ENCODE data around the gene ANKRD27. TPM values are rescaled to one million over a fixed set of nuclear protein-coding genes. Genes with fewer than 3 reads are reported as not detected.
"Not testable (repeated sequence)": the region's sequence is repeated elsewhere in the genome, so short reads cannot be mapped to it uniquely, and the experiment has no call there.

Gene ANKRD27
- total RNA-seq, 4 donors from 2014 or later, result 26.4 to 36.2 (median 30.8) TPM

GRCh38 chr19:32717496-32717895 is 42.5 kb upstream of the ANKRD27 start:
- no peak overlapping the region for H3K27ac ChIP-seq
- TF ChIP-seq POLR2AphosphoS5 (IDR thresholded peaks at IDR 0.05) (no peak), POLR2A (IDR thresholded peaks at IDR 0.05) (no peak), EP300 (IDR thresholded peaks at IDR 0.05) (no peak), CTCF (IDR thresholded peaks at IDR 0.05) (no peak)
- H3K4me1 ChIP-seq, result peaks cover 5% of the 10 kb centered on the region
- H3K36me3 ChIP-seq, result peaks cover 25% of the 10 kb centered on the region
- WGBS, result 79% methylated on average over 5 of the region's 5 CpGs
- H3K27me3 ChIP-seq, result no peaks in the 10 kb centered on the region
- no peak for DNase-seq (ENCODE audit: low spot score in 2 of 2)
- H3K4me3 ChIP-seq, result no peak overlapping the region
- no peaks in the 10 kb centered on the region for H3K9me3 ChIP-seq

GRCh38 chr19:32716203-32716602 is 41.2 kb upstream of the ANKRD27 start:
- not testable (repeated sequence) for DNase-seq (ENCODE audit: low spot score in 2 of 2); H3K4me3 ChIP-seq; H3K9me3 ChIP-seq; H3K4me1 ChIP-seq; H3K27me3 ChIP-seq; H3K27ac ChIP-seq
- WGBS, result 96% methylated on average over 7 of the region's 7 CpGs
- H3K36me3 ChIP-seq, result peaks cover 34% of the 10 kb centered on the region

- no peak overlapping the region for H3K27ac ChIP-seq
- H3K36me3 ChIP-seq, result peaks cover 56% of the 10 kb centered on the region
- H3K4me1 ChIP-seq, result no peaks in the 10 kb centered on the region
- H3K4me3 ChIP-seq, result no peak overlapping the region
- H3K27me3 ChIP-seq, result no peaks in the 10 kb centered on the region
- WGBS, result 90% methylated on average over 6 of the region's 6 CpGs
- no peaks in the 10 kb centered on the region for H3K9me3 ChIP-seq
- no peak for DNase-seq (ENCODE audit: low spot score in 2 of 2)
- TF ChIP-seq EP300 (IDR thresholded peaks at IDR 0.05) (no peak), CTCF (IDR thresholded peaks at IDR 0.05) (no peak), POLR2AphosphoS5 (IDR thresholded peaks at IDR 0.05) (no peak), POLR2A (IDR thresholded peaks at IDR 0.05) (no peak)
Measured at GRCh38 chr19:32711747-32712146, 36.8 kb upstream of the ANKRD27 start.

GRCh38 chr19:32709032-32709431 is 34.1 kb upstream of the ANKRD27 start:
- peaks cover 59% of the 10 kb centered on the region for H3K36me3 ChIP-seq
- 88% methylated on average over 5 of the region's 5 CpGs for WGBS
- no peak overlapping the region for H3K4me3 ChIP-seq
- H3K9me3 ChIP-seq, result peaks cover 6% of the 10 kb centered on the region
- H3K4me1 ChIP-seq, result no peaks in the 10 kb centered on the region
- H3K27me3 ChIP-seq, result no peaks in the 10 kb centered on the region
- no peak overlapping the region for H3K27ac ChIP-seq
- no peak for DNase-seq (ENCODE audit: low spot score in 2 of 2)
- TF ChIP-seq POLR2A (IDR thresholded peaks at IDR 0.05) (no peak), POLR2AphosphoS5 (IDR thresholded peaks at IDR 0.05) (no peak), EP300 (IDR thresholded peaks at IDR 0.05) (no peak), CTCF (IDR thresholded peaks at IDR 0.05) (no peak)

GRCh38 chr19:32708457-32708856 is 33.5 kb upstream of the ANKRD27 start:
- H3K36me3 ChIP-seq, result peaks cover 55% of the 10 kb centered on the region
- 74% methylated on average over 3 of the region's 3 CpGs for WGBS
- no peak for TF ChIP-seq POLR2AphosphoS5 (IDR thresholded peaks at IDR 0.05)
- no peak for TF ChIP-seq POLR2A (IDR thresholded peaks at IDR 0.05)
- no peak for TF ChIP-seq EP300 (IDR thresholded peaks at IDR 0.05)
- TF ChIP-seq CTCF (IDR thresholded peaks at IDR 0.05), result no peak

GRCh38 chr19:32704006-32704405 is 29.0 kb upstream of the ANKRD27 start:
- H3K27me3 ChIP-seq; H3K27ac ChIP-seq; H3K4me3 ChIP-seq; DNase-seq (ENCODE audit: low spot score in 2 of 2); H3K4me1 ChIP-seq: not testable (repeated sequence)
- WGBS, result 100% methylated on average over 2 of the region's 2 CpGs
- Histone ChIP-seq H3K36me3 (peaks cover 29% of the 10 kb centered on the region), H3K9me3 (peaks cover 10% of the 10 kb centered on the region)

More at GRCh38 chr19:32708457-32708856, 33.5 kb upstream of the ANKRD27 start:
- Histone ChIP-seq H3K4me1 (no peaks in the 10 kb centered on the region), H3K27ac (no peak overlapping the region), H3K27me3 (no peaks in the 10 kb centered on the region), H3K4me3 (no peak overlapping the region), H3K9me3 (peaks cover 6% of the 10 kb centered on the region)
- DNase-seq (ENCODE audit: low spot score in 2 of 2), result no peak

Data from suprapubic skin (tissue), 4 donors.